H1 (cell line): ENCODE data around the gene B4GALT5. TPM values are rescaled to one million over a fixed set of nuclear protein-coding genes. Genes with fewer than 3 reads are reported as not detected.

Source experiments
- CTCF ChIA-PET: fragments of 300-600 bp; sonication (Branson Sonifier 250); formaldehyde crosslinking; loops from one replicate; lab custom pipeline; 2021; ENCODE audit not compliant: partially characterized antibody; lab: Charles Lee
- POLR2A ChIA-PET: fragments of 300-600 bp; sonication (Branson Sonifier 250); formaldehyde crosslinking; loops from one replicate; lab custom pipeline; 2021; ENCODE audit warnings: inconsistent platforms; ENCODE audit not compliant: partially characterized antibody; lab: Charles Lee
- DNase-seq, 2 experiments: peaks; one replicate each; pipeline versions ENCODE4 v3.0.0 to v3.0.0-alpha.2; 2010 to 2022; ENCODE audit warnings: low spot score in 2 of 2, low read depth in 1 of 2, mixed read lengths in 1 of 2
- FAIRE-seq: peaks from 2 replicates; lab custom pipeline; 2011; peaks lifted over from hg19 to GRCh38; lab: Jason Lieb, UNC
- H2AFZ ChIP-seq: 2 replicates; pipeline ENCODE4 v1.8.1; 2012; ENCODE audit warnings: low read length, inconsistent platforms
- H2AK5ac ChIP-seq: 2 replicates; pipeline ENCODE4 v1.6.1; 2013; ENCODE audit warnings: low read depth, low read length
- H2BK120ac ChIP-seq: replicated peaks from 2 replicates; pipeline ENCODE3; 2013; ENCODE audit warnings: low read depth, low read length, inconsistent platforms
- H2BK12ac ChIP-seq: 2 replicates; pipeline ENCODE4 v1.6.1; 2013; ENCODE audit warnings: low read depth, low read length
- H2BK15ac ChIP-seq: 2 replicates; pipeline ENCODE4 v1.6.1; 2013; ENCODE audit warnings: low read length
- H2BK20ac ChIP-seq: 2 replicates; pipeline ENCODE4 v1.6.1; 2013; ENCODE audit warnings: low read length
- H2BK5ac ChIP-seq: 2 replicates; pipeline ENCODE4 v1.6.1; 2013; ENCODE audit warnings: low read depth, low read length
- H3K14ac ChIP-seq: 2 replicates; pipeline ENCODE4 v1.6.1; 2013; ENCODE audit warnings: inconsistent platforms; ENCODE audit not compliant: insufficient read length
- H3K18ac ChIP-seq: 2 replicates; pipeline ENCODE4 v1.6.1; 2013; ENCODE audit warnings: low read length; ENCODE audit errors: extremely low read depth
- H3K23ac ChIP-seq: 2 replicates; pipeline ENCODE4 v1.6.1; 2013; ENCODE audit warnings: inconsistent platforms; ENCODE audit not compliant: insufficient read length
- H3K23me2 ChIP-seq: 2 replicates; pipeline ENCODE4 v1.6.1; 2013; ENCODE audit warnings: low read depth, low read length
- H3K27ac ChIP-seq: 2 replicates; pipeline ENCODE4 v1.6.1; 2011; ENCODE audit warnings: low read depth, low read length, inconsistent platforms
- H3K27me3 ChIP-seq, 4 experiments: replicated peaks in 1 of 4; 1 replicate in 1 of 4; 2 replicates in 3 of 4; pipeline versions ENCODE4 v1.6.1 to v1.8.1; 2011 to 2013; ENCODE audit warnings: low read length in 3 of 4, mild to moderate bottlenecking in 3 of 4, inconsistent platforms in 2 of 4, mixed read lengths in 2 of 4, moderate library complexity in 1 of 4; ENCODE audit not compliant: control insufficient read depth in 3 of 4, insufficient read depth in 3 of 4; ENCODE audit errors: extremely low read depth in 1 of 4
- H3K36me3 ChIP-seq, 4 experiments: 2 replicates each; pipeline versions ENCODE4 v1.6.1 to v1.8.1; 2011 to 2013; ENCODE audit warnings: mild to moderate bottlenecking in 4 of 4, low read length in 3 of 4, moderate library complexity in 2 of 4, control low read depth in 1 of 4, inconsistent platforms in 1 of 4; ENCODE audit not compliant: insufficient read depth in 4 of 4, control insufficient read depth in 2 of 4
- H3K4ac ChIP-seq: replicated peaks from 2 replicates; pipeline ENCODE3; 2013; ENCODE audit warnings: low read length, low read depth, mixed read lengths, inconsistent platforms; ENCODE audit not compliant: insufficient read length
- H3K4me1 ChIP-seq, 4 experiments: replicated peaks in 1 of 4; 1 replicate in 1 of 4; 2 replicates in 3 of 4; pipeline versions ENCODE4 v1.6.1 to v1.8.1; 2011 to 2013; ENCODE audit warnings: low read length in 3 of 4, inconsistent platforms in 2 of 4, mixed read lengths in 1 of 4; ENCODE audit not compliant: insufficient read depth in 4 of 4, control insufficient read depth in 3 of 4
- H3K4me2 ChIP-seq, 2 experiments: 2 replicates each; pipeline versions ENCODE4 v1.6.1 to v1.8.1; 2011 to 2013; ENCODE audit warnings: low read depth in 2 of 2, low read length in 2 of 2, control low read depth in 1 of 2, inconsistent platforms in 1 of 2, mild to moderate bottlenecking in 1 of 2; ENCODE audit not compliant: insufficient read depth in 1 of 2
- H3K4me3 ChIP-seq, 4 experiments: fragments of 200-600, 300-600 bp in 1 of 4; sonication (generic), shearing (Covaris generic), sonication (Bioruptor Twin) in 1 of 4; 2 replicates each; pipeline versions ENCODE4 v1.5.1 to v1.8.1; 2011 to 2016; ENCODE audit warnings: low read length in 4 of 4, low read depth in 3 of 4, control low read depth in 2 of 4, inconsistent platforms in 2 of 4, mild to moderate bottlenecking in 2 of 4, mixed read lengths in 1 of 4, moderate library complexity in 1 of 4; ENCODE audit not compliant: insufficient read depth in 2 of 4; ENCODE audit errors: extremely low read depth in 1 of 4
- H3K56ac ChIP-seq: replicated peaks from 2 replicates; pipeline ENCODE3; 2013; ENCODE audit warnings: low read depth, mild to moderate bottlenecking, mixed read lengths, low read length, inconsistent platforms; ENCODE audit not compliant: insufficient read length
- H3K79me1 ChIP-seq: 2 replicates; pipeline ENCODE4 v1.6.1; 2013; ENCODE audit warnings: low read depth, low read length, control low read depth
- H3K79me2 ChIP-seq, 2 experiments: 2 replicates each; pipeline versions ENCODE4 v1.6.1 to v1.8.1; 2012 to 2013; ENCODE audit warnings: low read length in 2 of 2, mild to moderate bottlenecking in 2 of 2, inconsistent platforms in 1 of 2; ENCODE audit not compliant: insufficient read depth in 2 of 2, control insufficient read depth in 1 of 2
- H3K9ac ChIP-seq, 4 experiments: replicated peaks in 1 of 4; 1 replicate in 1 of 4; 2 replicates in 3 of 4; pipeline versions ENCODE4 v1.6.1 to v1.8.1; 2011 to 2013; ENCODE audit warnings: low read depth in 3 of 4, low read length in 3 of 4, control low read depth in 2 of 4, mild to moderate bottlenecking in 2 of 4, moderate library complexity in 2 of 4, inconsistent platforms in 1 of 4; ENCODE audit errors: extremely low read depth in 1 of 4
- H3K9me3 ChIP-seq, 2 experiments: 2 replicates each; pipeline versions ENCODE4 v1.6.1 to v1.8.1; 2012 to 2013; ENCODE audit warnings: mild to moderate bottlenecking in 2 of 2, moderate library complexity in 2 of 2, control low read depth in 1 of 2, inconsistent platforms in 1 of 2, low read depth in 1 of 2, low read length in 1 of 2, mixed read lengths in 1 of 2; ENCODE audit not compliant: insufficient read depth in 2 of 2
- H4K20me1 ChIP-seq, 2 experiments: replicated peaks in 1 of 2; 2 replicates each; pipeline versions ENCODE3 to v1.8.1; 2011 to 2013; ENCODE audit warnings: inconsistent platforms in 2 of 2, low read length in 2 of 2, mild to moderate bottlenecking in 1 of 2; ENCODE audit not compliant: insufficient read depth in 2 of 2, control insufficient read depth in 1 of 2
- H4K5ac ChIP-seq: 2 replicates; pipeline ENCODE4 v1.6.1; 2013; ENCODE audit warnings: low read length, low read depth, mixed read lengths, inconsistent platforms; ENCODE audit not compliant: insufficient read length
- H4K8ac ChIP-seq: 2 replicates; pipeline ENCODE4 v1.8.0; 2013; ENCODE audit warnings: mild to moderate bottlenecking, moderate library complexity, low read length, inconsistent platforms; ENCODE audit not compliant: insufficient read depth; ENCODE audit errors: extremely low read depth
- H4K91ac ChIP-seq: replicated peaks from 2 replicates; pipeline ENCODE3; 2013; ENCODE audit warnings: low read length, mixed read lengths, inconsistent platforms; ENCODE audit not compliant: insufficient read length
- BACH1 ChIP-seq: IDR thresholded peaks from 2 replicates; pipeline ENCODE4 v1.6.1; 2012; ENCODE audit warnings: low read length, improper control_type of control experiment
- MAFK ChIP-seq: IDR thresholded peaks from 2 replicates; pipeline ENCODE4 v1.6.1; 2012; ENCODE audit warnings: low read depth, mild to moderate bottlenecking, improper control_type of control experiment, low read length
- RFX5 ChIP-seq: IDR thresholded peaks from 2 replicates; pipeline ENCODE4 v1.6.1; 2011; ENCODE audit warnings: low read depth, low read length, improper control_type of control experiment, borderline replicate concordance
- TAF7 ChIP-seq: optimal IDR thresholded peaks from 2 replicates; pipeline ENCODE3; 2011; ENCODE audit warnings: low read depth, mild to moderate bottlenecking, inconsistent platforms, low read length, moderate library complexity, borderline replicate concordance
- WGBS, 2 experiments: shearing (Covaris generic) in 1 of 2; methylation state at CpG; one replicate each; pipeline versions ENCODE4 v1.1.6 to v1.1.7; 2013 to 2015; ENCODE audit warnings: low lambda C conversion rate in 2 of 2, mixed read lengths in 2 of 2, inconsistent platforms in 1 of 2, low coverage in 1 of 2, missing lambda C conversion rate in 1 of 2; ENCODE audit not compliant: insufficient replicate concordance in 2 of 2, insufficient coverage in 1 of 2, insufficient read length in 1 of 2; ENCODE audit errors: extremely low coverage in 1 of 2, missing lambda C conversion rate in 1 of 2; 5-methylcytosine and 5-hydroxymethylcytosine counted together
- polyA plus RNA-seq, 7 experiments: library from polyadenylated mRNA; depleted of rRNA in 3 of 7; stranded (reverse) in 5 of 7; unstranded in 2 of 7; fragments of >200 nt in 5 of 7; fragments of 200-250 nt in 2 of 7; gene quantifications; 1 replicate in 5 of 7; 2 replicates in 1 of 7; 4 replicates in 1 of 7; pipeline versions ENCODE4 v1.2.1 to v1.2.3, GENCODE V29; 2011 to 2013; ENCODE audit warnings: missing spikeins in 2 of 7, mixed read lengths in 2 of 7
- total RNA-seq: library from RNA; stranded (reverse); fragmentation: NEBNext Ultra II Directional; extraction: Animal tissue kit (Norgen Biotek cat#: 25700); gene quantifications from 2 replicates; pipeline ENCODE4 v1.2.1, GENCODE V29; 2021

Gene B4GALT5
- total and polyA plus RNA-seq, 2 of the 8 experiments (the other 6 are each of a cell fraction or from before 2014, with no cell fraction given) = 46.5 to 75.4 TPM

DNA sequence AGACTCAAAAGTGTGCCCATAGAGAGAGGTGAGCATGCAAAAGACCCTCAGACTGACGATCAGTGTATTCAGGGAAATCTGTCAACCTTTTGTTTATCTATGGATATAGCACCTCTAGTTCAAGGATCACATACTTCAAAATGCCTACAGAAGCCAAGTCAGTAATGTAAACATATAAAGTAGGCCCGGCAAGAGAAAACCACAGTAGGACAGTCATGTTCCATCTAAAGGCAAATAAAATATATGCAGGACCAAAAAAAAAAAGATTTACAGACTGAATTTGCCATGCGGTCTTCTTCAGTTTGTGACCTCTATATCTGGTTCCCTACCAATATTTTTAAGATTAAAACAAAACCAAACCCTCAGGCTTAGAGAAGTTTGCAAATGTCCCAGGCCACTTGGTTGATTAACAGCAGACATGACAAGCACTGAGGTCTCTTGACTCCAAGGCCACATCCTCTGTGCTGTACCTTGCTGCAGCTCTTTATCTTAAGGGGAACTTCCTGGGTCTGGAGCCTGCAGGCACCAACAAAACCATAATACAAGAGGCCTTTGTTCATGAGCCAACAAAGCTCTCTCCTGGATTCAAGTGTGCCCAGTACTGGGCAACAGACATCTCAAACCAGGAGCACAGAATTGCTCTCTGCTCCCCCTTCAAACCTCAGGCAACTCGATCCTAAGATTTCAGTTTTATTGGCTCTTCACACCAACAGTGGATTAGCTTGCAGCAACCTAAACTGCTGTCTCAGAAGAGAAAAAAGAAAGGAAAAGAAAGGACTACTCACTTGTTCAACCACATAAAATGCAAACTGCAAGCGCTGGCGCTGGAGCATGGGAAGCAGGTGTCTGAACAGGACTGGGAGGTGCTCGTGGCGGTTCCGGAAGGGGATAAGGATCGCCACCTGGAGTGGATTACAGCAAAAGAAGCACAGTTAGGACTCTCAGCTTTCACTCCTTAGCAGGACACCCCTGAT lies 71.7 kb downstream of the B4GALT5 start:
- no peak overlapping the region for H3K4me3 ChIP-seq
- H3K23me2 ChIP-seq = no peaks in the 10 kb centered on the region
- DNase-seq (no peak), FAIRE-seq (no peak)
- POLR2A ChIA-PET = interaction anchor here (0.7 kb wide), 1 partner anchor 201 kb away, joined by 3 read pairs; no protein-coding TSS in a partner anchor
- CTCF ChIA-PET = interaction anchor here (1.2 to 2.9 kb wide), 5 partner anchors 12 to 247 kb away, joined by 3 to 8 read pairs (median 6); no protein-coding TSS in a partner anchor
- no peak overlapping the region for H4K91ac ChIP-seq
- H3K27me3 ChIP-seq = no peaks in the 10 kb centered on the region
- H3K79me2 ChIP-seq = peaks cover 0 to 3% of the 10 kb centered on the region in 2 experiments; a peak in 1 of 4 replicates
- no peak overlapping the region for H2BK20ac ChIP-seq
- peaks cover 2% of the 10 kb centered on the region; the same call in 1 of the 2 replicates for H3K79me1 ChIP-seq
- no peak overlapping the region for H3K56ac ChIP-seq
- H3K27ac ChIP-seq = no peak overlapping the region
- peaks cover 36 to 91% (median 69%) of the 10 kb centered on the region in 4 experiments for H3K36me3 ChIP-seq
- no peak overlapping the region for H2BK15ac ChIP-seq
- no peak for TF ChIP-seq RFX5
- no peak for TF ChIP-seq BACH1
- no peak for TF ChIP-seq TAF7
- no peak for TF ChIP-seq MAFK
- no peaks in the 10 kb centered on the region for H3K4me1 ChIP-seq
- no peak overlapping the region for H2AFZ ChIP-seq
- H3K18ac ChIP-seq = no peak overlapping the region
- H3K14ac ChIP-seq = no peak overlapping the region
- no peak overlapping the region for H2BK12ac ChIP-seq
- H3K9me3 ChIP-seq = no peaks in the 10 kb centered on the region
- no peak overlapping the region for H3K9ac ChIP-seq
- H2AK5ac ChIP-seq = no peak overlapping the region
- no peak overlapping the region for H3K4me2 ChIP-seq
- no peak overlapping the region for H4K5ac ChIP-seq
- H2BK120ac ChIP-seq = no peak overlapping the region
- WGBS, 2 experiments = 98% methylated on average over 10 of the region's 10 CpGs; no CpG with 5 or more reads in 1 of the 2 experiments
- H3K4ac ChIP-seq = no peak overlapping the region
- H4K20me1 ChIP-seq = peaks cover 1 to 3% of the 10 kb centered on the region in 2 experiments
- no peak overlapping the region for H4K8ac ChIP-seq
- no peak overlapping the region for H2BK5ac ChIP-seq
- no peak overlapping the region for H3K23ac ChIP-seq
